Fibroblast of lung (primary cell): Measurements from ENCODE around the gene ZNF675. TPM values are rescaled to one million over a fixed set of nuclear protein-coding genes. Genes with fewer than 3 reads are reported as not detected.

Experiments used
- polyA plus RNA-seq, 2 donors: library from polyadenylated mRNA; depleted of rRNA in 1 of 2; stranded (reverse) in 1 of 2; unstranded in 1 of 2; fragments of >200 nt; gene quantifications; 2 replicates each; pipeline ENCODE4 v1.2.1, GENCODE V29; 2011 to 2012; ENCODE audit warnings: missing spikeins in 1 of 2
- total RNA-seq: library from RNA; depleted of rRNA; stranded (reverse); fragments of >200 nt; gene quantifications from 2 replicates; pipeline ENCODE4 v1.2.1, GENCODE V29; 2014

ZNF675 gene
- total and polyA plus RNA-seq, 2 donors (not counting 1 experiment from before 2014, with no cell fraction given): 3.2 to 6.6 TPM

Other genes with a start within 250 kb of the ZNF675 start
- gene ZNF681, start 71.7 kb upstream of the ZNF675 start, total RNA-seq: 0.51 and 0.66 TPM in 2 replicates
- gene ZNF681, start 71.7 kb upstream of the ZNF675 start, polyA plus RNA-seq: 0.43 and 0.47 TPM in 2 replicates
- gene ZNF726, start 227.7 kb upstream of the ZNF675 start, total RNA-seq: 0.51 and 3.5 TPM in 2 replicates
- 1.2 and 2.8 TPM in 2 replicates for gene ZNF726, start 227.7 kb upstream of the ZNF675 start, polyA plus RNA-seq